ENCODE data around the gene PHLDB1.
"Not testable (repeated sequence)": the region's sequence is repeated elsewhere in the genome, so short reads cannot be mapped to it uniquely, and the experiment has no call there.

PHLDB1 gene

DNA sequence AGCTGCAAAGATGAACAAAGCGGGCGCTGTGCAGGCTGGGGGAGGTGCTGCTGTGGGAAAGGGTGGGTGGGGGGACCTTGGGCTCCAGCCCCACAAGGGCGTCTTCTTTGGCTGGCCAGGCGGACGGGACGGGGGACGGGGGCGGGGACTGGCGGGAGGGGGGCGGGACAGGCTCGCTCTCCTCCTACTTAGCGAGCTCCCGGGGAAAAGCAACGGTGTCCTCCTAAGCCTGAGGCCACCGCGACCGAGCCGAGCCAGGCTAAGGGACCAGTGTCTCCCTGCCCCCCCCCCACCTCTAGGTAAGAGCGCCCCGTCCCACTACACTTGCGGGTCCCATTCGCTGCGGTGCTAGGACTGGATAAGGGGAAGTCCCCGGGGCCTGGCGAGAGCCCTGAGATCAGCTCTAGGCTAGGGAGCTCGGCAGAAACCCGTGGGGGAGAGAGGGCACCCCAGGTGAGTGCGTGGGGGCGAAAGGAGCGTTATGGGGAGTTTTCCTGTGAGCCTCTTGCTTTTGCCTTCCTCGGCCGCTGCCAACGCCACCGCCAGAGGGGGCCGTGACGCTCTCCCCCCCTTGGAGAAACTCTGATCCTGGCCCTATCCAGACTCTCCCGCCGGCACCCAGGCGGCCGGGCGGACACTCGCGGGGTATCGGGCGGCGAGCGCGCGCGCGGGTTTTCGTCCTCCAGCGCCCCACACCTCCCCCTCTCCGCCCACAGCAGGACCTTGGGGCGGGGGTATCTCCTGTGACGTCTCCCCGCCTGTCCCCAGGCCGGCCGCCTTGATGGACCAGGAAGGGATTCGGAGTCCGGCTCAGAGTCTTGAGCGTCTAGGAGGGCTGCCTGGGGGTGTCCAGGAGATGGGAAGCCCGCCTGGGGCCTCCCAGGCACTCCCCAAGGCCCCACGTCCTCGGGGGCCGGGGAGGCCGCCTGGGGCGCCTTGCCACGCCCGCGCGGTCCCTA lies at the start of gene PHLDB1:
Gene PHLDB1 (plus strand): TSS at position 215 of the 959 bp plus-strand sequence. CDS start 6,222 bp downstream, outside the sequence.
- DNase-seq (ENCODE audit: low read depth) = no peak

GRCh38 chr11:118560806-118561205 lies 46.6 kb upstream of the PHLDB1 start:
- no peak for DNase-seq (ENCODE audit: low read depth)

- DNase-seq (ENCODE audit: low read depth) = no peak
Measured at GRCh38 chr11:118565051-118565450, 42.4 kb upstream of the PHLDB1 start.

DNA sequence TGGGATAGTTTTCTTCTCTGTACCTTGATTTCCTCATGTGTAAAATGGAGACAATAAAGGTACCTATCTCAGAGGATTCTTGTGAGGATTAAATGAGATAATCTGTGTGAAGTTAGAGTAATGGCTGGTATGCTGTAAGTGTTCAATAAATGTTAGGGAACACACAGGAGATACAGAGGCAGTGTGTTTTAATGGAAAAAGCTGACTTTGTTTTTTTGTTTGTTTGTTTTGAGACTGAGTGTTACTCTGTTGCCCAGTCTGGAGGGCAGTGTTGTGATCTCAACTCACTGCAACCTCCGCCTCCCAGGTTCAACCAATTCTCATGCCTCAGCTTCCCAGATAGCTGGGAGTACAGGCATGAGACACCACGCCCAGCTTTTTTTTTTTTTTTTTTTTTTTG lies 37.7 kb upstream of the PHLDB1 start:
- DNase-seq (ENCODE audit: low read depth) = no peak

GRCh38 chr11:118570787-118571186 lies 36.6 kb upstream of the PHLDB1 start:
- no peak for DNase-seq (ENCODE audit: low read depth)

DNA sequence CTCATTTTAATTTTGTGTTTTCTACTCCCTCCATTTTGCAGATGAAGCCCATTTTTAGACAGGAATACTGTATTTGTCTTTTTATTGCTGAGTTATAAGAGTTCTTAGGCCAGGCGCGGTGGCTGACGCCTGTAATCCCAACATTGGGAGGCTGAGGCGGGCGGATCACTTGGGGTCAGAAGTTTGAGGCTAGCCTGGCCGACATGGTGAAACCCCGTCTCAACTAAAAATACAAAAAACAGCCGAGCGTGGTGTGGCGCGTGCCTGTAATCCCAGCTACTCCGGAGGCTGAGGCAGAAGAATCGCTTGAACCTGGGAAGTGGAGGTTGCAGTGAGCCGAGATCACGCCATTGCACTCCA lies 35.7 kb upstream of the PHLDB1 start:
- DNase-seq (ENCODE audit: low read depth) = not testable (repeated sequence)

GRCh38 chr11:118572061-118572980 lies 35.1 kb upstream of the PHLDB1 start, which contains the start of gene ARCN1:
TSS of gene ARCN1 (plus strand) at chr11:118572409. CDS start at chr11:118572548, 139 bp downstream.
- DNase-seq (ENCODE audit: low read depth) = no peak

GRCh38 chr11:118572981-118573550 lies 34.3 kb upstream of the PHLDB1 start:
- no peak for DNase-seq (ENCODE audit: low read depth)

DNA sequence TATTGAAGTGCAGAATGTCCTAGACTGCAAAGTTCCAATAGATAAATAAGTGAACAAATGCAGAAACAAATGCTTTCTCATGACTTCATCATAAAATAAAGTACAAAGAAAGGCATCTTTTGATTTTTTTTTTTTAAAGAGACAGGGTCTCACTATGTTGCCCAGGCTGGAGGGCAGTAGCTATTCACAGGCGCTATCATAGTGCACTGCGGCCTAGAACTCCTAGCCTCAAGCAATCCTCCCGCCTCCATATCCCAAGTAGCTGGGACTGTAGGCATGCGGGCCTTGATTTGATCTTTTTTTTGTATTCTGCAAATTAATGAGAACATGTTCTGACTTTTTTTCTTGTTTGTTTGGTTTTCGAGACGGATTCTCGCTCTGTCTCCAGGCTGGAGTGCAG lies 32.8 kb upstream of the PHLDB1 start:
- no peak for DNase-seq (ENCODE audit: low read depth)

DNA sequence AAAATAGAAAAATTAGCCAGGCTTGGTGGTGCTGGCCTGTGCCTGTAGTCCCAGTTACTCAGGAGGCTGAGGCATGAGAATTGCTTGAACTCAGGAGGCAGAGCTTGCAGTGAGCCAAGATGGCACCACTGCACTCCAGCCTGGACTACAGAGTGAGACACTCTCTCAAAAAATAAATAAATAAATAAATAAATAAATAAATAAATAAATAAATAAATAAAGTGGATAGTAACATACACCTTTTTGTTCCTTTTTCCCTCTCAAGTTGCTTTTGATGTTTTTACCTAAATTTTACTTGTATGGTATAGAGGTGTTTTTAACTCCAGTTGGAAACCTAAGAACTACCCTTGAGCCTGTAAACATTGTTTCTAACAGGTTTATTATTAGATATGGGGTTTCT lies 29.4 kb upstream of the PHLDB1 start:
- not testable (repeated sequence) for DNase-seq (ENCODE audit: low read depth)

DNA sequence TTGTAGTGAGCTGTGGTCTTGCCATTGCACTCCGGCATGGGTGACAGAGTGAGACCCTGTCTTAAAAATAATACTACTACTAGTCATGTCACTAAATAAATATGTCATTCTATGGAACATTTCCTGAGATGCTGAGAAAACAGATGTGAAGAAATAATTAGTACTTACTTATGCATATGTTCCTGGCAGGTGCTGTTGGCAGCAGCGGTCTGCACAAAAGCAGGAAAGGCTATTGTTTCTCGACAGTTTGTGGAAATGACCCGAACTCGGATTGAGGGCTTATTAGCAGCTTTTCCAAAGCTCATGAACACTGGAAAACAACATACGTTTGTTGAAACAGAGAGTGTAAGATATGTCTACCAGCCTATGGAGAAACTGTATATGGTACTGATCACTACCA lies 26.4 kb upstream of the PHLDB1 start:
- no peak for DNase-seq (ENCODE audit: low read depth)

- DNase-seq (ENCODE audit: low read depth) = no peak
Measured at GRCh38 chr11:118587952-118588351, 19.5 kb upstream of the PHLDB1 start.

DNA sequence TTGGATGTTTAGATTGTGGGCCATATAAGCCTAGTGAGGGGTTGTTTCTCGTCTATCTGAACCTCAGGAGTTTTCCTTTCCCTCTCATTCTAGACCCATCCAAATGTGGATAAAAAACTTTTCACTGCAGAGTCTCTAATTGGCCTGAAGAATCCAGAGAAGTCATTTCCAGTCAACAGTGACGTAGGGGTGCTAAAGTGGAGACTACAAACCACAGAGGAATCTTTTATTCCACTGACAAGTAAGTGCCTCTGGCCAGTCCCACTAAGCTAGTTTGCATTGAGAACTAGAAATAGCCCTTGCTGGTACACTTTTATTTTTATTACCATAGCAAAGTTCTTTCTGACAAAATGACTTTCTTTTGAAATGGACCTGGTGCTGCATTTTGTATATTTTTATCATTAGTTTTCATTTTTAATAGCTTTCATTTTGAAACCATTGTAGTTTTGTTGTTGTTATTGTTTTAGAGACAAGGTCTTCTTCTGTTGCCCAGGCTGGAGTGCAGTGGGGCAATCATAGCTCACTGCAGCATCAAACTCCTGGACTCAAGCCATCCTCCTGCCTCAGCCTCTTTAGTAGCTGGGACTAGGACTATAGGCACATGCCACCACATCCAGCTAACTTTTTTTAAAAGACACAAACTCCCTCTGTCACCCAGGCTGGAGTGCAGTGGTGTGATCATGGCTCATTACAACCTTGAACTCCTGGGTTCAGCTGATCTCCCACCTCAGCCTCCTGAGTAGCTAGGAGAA lies 14.6 kb upstream of the PHLDB1 start:
- DNase-seq (ENCODE audit: low read depth) = no peak

GRCh38 chr11:118594984-118595383 lies 12.4 kb upstream of the PHLDB1 start:
- DNase-seq (ENCODE audit: low read depth) = not testable (repeated sequence)

GRCh38 chr11:118596224-118597146 lies 10.9 kb upstream of the PHLDB1 start:
- DNase-seq (ENCODE audit: low read depth) = no peak

DNA sequence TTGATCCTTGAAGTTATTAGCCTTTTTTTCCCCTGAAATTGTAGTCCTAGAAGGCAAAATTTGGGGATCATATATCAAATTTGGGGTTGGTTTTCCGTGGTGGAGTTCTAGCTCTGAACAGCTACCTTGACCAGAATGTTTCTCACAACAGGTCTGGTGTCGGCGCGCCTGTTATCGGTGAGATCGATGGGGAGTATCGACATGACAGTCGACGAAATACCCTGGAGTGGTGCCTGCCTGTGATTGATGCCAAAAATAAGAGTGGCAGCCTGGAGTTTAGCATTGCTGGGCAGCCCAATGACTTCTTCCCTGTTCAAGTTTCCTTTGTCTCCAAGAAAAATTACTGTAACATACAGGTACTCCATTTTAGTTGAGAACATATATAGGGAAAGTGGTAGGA lies 9.9 kb upstream of the PHLDB1 start:
- DNase-seq (ENCODE audit: low read depth) = no peak

DNA sequence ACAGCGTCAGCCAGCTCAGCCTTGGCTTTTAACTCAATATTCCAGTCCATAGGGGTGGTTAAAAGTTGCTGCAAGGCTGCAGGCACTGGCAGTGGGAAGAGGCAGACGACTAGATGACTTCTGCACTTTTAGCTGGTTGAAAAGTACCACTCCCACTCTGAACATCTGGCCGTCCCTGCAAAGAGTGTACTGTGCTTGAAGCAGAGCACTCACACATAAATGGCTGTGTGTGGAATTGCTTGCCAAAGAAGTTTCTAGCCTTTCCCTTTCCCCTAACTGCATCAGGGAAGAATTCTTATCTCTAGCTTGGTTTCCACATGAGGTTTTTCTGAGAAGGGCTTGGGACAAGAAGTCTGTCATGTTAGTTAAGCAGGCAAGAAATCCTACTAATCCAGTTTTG lies 5.1 kb upstream of the PHLDB1 start:
- DNase-seq (ENCODE audit: low read depth) = no peak

GRCh38 chr11:118603709-118604108 lies 3.7 kb upstream of the PHLDB1 start:
- not testable (repeated sequence) for DNase-seq (ENCODE audit: low read depth)

- DNase-seq (ENCODE audit: low read depth) = no peak
Measured at GRCh38 chr11:118604566-118604965, 2.8 kb upstream of the PHLDB1 start.

DNA sequence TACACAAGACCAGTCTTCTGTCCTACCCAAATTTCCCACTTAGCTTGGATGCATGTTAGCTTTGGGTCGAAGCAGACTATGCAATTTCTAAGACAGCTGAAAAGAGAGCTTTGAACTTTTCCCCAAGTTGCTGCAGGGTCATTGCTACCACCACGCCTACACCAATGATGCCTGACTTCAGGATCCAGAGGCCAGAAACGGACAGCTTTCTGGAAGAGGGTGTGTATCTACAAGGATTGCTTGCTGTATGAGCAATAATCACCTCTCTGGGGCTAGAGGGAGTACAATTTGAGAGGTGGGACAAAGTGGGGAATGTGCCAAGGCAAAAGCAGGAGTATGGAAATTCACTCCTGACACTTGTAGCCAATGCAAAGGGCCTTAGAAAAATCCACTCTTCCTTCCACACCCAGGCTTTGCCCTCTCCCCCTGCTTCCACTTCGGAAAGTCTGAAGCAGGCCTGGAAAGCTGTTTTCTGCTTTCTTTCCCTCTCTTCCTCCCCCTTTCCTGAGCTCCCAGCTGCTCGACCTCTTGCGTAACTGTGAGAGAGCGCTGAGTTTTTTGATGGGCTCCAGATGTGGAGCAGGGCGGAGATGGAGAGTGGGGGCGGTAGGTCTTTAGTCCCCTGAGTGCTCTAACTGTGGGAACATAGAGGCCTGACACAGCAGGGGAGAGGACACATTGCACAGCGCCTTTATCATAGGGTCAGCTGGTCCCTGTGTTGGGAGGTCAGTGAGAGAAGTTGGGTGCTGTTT lies 2.1 kb upstream of the PHLDB1 start:
- peak; percentile 95 for DNase-seq (ENCODE audit: low read depth)
